HG03571 (cell line): ENCODE data around the gene ATP8A1.
"Not testable (repeated sequence)": the region's sequence is repeated elsewhere in the genome, so short reads cannot be mapped to it uniquely, and the experiment has no call there.

ENCODE experiments used
- ATAC-seq: cut with Tn5 transposase; IDR thresholded peaks from one replicate; pipeline ENCODE4 v1.9.1; 2021; ENCODE audit not compliant: unreplicated experiment

The ATP8A1 gene

GRCh38 chr4:42513748-42514492 lies 143.0 kb downstream of the ATP8A1 start:
- ATAC-seq: no peak

DNA sequence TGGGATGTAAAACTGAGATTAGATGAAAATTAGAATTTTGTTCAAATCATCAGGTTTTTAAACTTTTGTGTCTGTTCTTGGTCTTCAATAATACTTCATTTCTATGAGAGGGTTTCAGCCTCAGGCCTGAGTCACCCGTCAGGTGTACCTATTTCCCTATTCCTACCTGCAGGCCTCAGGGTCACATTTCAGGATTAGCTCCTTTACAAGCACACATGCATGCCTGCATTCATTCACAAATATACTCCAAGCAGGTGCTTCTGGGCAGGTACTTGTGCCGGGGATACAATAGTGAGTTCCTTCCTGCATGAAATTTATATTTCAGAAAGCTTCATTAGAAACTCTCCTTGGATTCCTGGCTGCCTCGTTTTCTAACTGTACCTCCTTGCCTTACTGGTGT lies 144.7 kb downstream of the ATP8A1 start:
- no peak for ATAC-seq

DNA sequence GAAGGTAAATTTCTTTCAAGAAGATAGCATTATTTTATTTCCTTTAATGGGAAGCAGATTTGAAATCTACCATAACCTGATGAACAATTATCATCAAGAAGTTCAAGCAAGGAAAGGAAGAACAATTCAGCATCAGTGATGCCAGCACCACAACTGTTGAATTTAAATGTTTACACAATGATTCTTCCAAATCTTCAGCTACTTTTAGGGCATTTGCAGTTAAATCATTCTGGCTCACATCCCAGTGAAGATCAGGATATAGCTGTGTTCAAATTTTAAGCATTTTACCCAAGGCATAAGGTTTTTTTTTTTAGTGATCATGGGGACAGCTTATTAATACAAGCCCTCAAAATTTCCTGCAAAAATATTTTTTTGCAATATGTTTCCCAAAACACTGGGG lies 146.7 kb downstream of the ATP8A1 start:
- ATAC-seq: no peak

DNA sequence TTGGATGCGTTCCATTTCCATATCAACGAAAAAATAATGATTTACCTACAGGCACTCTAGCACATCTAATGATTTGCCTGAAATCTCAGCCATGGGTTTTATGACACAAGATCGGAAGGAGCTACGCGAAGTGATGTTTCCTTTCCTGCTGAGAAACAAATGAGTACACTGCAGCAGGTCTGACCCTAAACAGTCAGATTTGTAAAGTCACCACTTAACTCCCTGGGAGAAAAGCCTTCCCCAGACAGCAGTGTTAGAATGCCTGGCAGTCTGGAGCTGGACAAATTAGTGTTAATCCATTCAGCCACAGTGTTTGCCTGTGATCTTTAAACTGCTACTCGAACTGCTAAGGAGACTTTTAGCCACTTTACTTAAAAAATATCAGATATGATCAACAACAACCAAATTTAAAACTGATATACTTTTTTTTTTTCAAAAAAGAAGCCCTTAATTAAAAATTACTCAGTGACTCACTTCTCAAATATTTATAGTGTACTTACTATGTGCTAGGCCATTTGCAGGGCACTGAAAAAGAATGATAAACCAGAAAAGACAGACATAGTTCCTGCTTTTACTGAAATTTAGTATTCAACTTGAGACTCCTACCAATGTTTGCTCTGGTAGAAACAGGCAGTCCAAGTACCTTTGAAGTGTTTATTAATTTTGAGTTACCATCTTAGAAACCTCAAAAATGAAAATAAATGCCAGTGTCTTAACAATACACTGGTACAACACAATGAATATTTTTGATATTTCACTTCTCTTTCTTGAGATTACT lies 155.1 kb downstream of the ATP8A1 start:
- ATAC-seq: no peak

- ATAC-seq: no peak
These were observed 158.9 kb downstream of the ATP8A1 start for GRCh38 chr4:42498040-42498439.

DNA sequence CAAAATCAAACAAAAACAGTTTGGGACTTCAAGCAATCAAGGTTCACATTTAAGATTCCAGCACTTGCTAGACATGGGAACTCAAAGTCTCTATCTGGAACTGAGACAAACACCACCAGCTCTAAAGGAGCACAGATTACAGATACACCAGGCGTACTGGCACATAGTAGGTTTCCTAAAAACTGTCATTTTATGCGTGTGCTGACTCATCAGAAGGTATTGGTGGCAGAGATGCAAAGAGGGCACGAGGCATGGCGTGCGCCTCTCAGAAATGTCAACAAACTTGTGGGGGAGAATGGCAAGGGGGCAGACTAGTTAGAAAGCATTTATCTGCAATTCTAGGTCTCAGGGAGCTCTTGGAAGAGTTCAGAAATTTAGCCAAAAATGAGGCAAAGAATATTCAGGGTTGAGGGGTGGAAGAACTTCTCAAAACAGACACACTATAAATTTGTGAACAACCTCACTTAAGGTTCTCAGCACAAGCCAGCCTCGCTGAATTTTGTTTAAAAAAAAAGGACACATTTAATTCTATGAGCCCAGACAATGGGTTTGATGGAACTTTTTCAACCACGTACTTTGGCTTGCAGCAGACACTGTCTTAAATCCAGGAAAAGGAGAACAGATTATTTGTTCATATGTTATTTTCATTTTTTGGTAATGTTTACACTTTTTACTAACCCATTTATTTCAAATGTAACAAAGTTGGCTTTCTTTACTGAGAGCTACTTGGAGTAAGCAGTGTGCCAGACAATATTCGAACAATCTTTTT lies 159.6 kb downstream of the ATP8A1 start:
- ATAC-seq: no peak

GRCh38 chr4:42492962-42493361 lies 163.9 kb downstream of the ATP8A1 start:
- no peak for ATAC-seq

DNA sequence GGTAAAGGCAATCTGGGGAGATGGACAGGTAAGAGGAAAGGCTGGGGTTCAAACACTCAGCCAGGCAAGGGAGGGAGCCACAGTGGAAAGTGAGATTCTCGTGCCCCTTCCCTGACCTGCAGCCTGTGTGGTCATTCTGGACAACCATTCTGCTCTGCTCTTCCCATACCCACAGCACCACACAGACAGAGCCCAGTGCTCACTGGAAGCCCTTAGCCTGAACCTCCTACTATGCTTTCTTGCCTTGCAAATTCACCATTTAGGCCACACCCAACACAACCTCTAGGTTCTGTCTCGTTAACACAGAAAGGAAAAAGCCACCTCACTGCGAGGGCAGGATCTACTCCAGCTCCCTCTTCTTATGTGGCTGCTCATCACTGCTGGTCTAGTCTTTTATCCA lies 166.9 kb downstream of the ATP8A1 start:
- ATAC-seq: no peak

GRCh38 chr4:42489095-42489494 lies 167.8 kb downstream of the ATP8A1 start:
- ATAC-seq: peak; percentile 86

DNA sequence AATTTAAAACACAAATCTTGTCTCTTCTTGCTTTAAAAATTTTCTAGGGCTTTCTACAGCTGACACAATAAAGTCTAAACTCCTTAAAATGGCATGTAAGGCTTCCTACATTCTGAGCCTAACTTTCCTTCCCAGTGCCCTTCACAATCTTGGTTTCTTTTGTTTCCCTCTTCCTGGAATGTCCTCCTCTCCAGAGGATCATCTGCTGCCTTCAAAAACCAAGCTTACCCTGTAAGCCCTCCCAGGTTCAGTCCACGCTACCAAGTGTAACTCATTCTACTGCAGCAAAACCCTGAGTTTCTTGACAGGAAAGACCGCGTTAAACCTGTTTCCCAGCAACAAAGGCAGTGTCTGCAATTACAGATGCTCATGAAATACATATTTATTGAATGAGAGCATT lies 168.4 kb downstream of the ATP8A1 start:
- no peak for ATAC-seq

GRCh38 chr4:42488114-42488513 lies 168.8 kb downstream of the ATP8A1 start:
- ATAC-seq: peak; percentile 78

DNA sequence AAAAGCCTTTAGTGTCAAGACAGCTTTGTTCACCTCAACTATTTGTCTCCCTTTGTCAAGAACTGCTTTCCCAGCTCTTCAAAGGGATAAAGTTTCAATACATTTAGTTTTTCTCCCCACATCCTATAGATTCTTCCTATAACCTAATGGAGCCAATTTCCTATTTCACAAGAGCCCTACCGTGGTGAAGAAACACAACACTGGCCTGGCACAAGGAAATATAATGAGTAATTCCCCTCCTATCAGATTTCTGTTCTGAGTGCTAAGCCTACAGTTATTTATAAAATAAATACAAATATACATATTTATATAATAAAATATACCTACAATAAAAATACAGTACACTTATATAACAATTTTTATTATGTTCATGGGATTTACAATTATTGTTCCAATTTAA lies 169.7 kb downstream of the ATP8A1 start:
- ATAC-seq: no peak

- ATAC-seq: not testable (repeated sequence)
These were observed 170.7 kb downstream of the ATP8A1 start for GRCh38 chr4:42486156-42486555.

GRCh38 chr4:42484630-42485029 lies 172.3 kb downstream of the ATP8A1 start:
- ATAC-seq: no peak

DNA sequence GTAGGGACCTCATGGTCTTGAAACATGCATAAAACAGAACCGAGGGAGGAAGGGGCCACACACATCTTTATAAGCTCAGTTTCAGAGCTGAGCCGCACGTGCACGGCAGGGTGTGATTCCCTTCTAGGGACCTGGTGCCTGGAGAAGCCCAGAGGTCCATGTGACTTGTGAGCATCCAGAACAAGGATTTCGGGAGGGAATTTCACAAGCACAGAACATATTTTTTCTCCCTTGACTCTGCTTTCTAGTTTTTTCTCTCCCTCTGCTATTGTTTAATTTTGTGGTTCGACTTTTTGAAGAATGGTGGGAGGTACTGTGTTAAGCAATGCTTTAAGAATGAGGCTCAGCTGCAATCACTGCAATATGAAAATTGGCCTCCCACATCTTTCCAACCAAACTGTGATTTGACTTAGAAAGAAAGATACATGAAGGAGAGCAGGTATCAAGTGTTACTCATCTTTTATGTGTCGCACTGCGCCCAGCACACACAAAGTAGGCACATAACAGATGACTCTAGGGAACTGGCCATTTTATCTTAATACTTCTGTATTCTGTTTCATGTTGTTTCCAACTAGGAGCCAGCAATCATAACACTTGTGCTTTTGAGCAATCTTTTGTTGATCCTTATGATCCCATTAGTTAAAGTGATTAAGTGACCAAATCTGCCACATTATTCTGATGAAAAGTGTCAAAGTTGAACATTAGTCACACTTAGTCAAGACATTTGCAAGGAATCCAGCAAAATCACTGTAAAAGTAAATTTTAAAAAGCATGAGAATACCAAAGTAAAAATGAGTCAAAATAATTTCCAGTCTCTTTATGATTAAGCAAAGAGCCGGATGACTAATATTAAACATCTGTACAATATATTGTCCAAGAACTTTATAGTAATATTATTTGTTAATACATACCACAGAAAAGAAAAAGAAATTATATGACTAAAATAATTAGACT lies 173.2 kb downstream of the ATP8A1 start:
- no peak for ATAC-seq

DNA sequence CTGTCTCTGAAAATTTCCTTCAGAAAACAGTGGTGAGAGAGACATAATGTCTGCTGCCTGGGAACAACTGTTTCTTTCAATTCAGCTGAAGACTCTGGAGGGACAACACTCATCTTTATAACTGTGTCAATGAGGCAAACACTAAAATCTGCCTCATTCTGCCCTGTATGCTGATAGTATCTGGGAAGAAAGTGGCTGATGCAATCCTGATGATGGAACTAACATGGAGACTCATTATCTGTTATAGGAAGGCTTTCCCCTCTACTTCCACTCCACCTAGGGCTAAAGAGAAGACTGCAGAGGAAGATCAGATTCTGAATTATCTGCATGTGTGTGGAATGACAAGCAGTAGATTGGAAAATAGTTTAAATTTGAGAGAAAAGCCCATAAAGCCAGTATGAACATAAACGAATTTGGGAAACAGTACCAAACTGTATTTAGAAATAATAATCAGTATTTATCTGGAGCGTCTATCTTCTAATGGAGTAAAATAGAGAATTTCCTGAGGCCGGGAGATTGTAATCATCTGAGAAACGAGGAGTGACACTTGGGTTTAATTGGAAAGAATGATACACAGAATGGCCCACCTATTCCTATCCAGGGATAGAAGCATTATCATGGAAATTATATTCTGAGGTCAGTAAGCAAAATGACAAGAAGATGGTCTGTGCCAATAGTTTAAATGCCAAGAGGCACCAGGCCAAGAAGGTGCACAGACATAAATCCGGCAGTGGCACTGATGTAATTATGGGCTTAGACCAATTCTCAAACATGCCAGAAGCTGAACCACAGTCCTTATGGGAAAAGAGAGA lies 174.2 kb downstream of the ATP8A1 start:
- no peak for ATAC-seq

DNA sequence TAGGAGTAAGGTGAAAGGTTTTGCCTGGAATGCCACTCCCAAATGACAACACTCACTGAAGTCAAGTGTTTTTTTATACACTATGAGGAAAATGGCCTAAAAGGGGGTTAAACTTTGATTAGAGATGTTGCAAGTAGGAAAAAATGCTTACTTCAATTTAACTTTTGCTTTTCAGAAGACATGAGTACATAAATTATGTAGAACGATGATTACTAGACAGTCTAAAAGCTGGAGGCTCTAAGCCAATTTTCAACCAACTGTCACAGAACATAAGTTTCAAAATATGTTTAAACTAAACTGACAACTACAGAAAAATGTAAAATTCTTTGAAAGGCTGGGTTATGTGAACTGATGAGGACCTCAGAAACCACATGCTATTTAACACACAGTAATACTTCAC lies 176.2 kb downstream of the ATP8A1 start:
- ATAC-seq: no peak

- no peak for ATAC-seq
These were observed 176.6 kb downstream of the ATP8A1 start for GRCh38 chr4:42480281-42480680.

DNA sequence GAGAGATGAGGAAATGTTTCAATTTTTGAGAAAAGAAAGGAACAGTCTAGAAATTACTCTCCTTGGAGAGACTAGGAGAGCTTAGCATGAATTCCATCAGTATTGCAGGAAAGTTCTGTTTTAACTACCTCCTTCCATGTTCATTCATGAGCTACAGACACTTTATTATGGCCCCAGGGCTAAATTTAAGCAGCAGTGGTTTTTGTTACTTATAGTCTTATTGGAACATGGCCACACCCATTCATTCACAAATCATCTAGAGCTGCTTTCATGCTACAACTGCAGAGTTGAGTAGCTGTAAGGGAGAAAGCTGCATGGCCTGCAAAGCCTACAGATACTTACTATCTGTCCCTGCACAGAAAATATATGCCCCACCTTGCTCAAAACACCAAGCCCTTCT lies 178.0 kb downstream of the ATP8A1 start:
- ATAC-seq: no peak

- ATAC-seq: no peak
These were observed 178.4 kb downstream of the ATP8A1 start for GRCh38 chr4:42478509-42478908.
